ENCODE measurements around the gene BMI1.
"Not testable (repeated sequence)": the region's sequence is repeated elsewhere in the genome, so short reads cannot be mapped to it uniquely, and the experiment has no call there.

GRCh38 chr10:22310012-22310411, 10.9 kb upstream of the BMI1 start:
- not testable (repeated sequence) for TF ChIP-seq CTCF, POLR2AphosphoS5 (IDR thresholded peaks at IDR 0.05)
